ENCODE results near the gene PLGRKT.

The PLGRKT gene

GRCh38 chr9:5310851-5311250, 126.9 kb downstream of the PLGRKT start:
- Histone ChIP-seq H3K36me3 (ENCODE audit: control insufficient read depth, insufficient read depth, low read length) (no peaks in the 10 kb centered on the region), H3K4me3 (replicated peaks; ENCODE audit: low read depth, low read length) (no peak overlapping the region), H3K27me3 (replicated peaks; ENCODE audit: control insufficient read depth, insufficient read depth, low read length) (no peaks in the 10 kb centered on the region)
- no peak for TF ChIP-seq CTCF (IDR thresholded peaks at IDR 0.05; ENCODE audit: insufficient read depth, low read length, poor library complexity, severe bottlenecking)
- DNase-seq (ENCODE audit: extremely low read depth, insufficient read length), result no peak

All from GM06990 (cell line).